NCI-H146 treated with DMSO at 0.1 percent for 48 hours (cell line): ENCODE data around the gene ZNF888.

Source experiments
- DNase-seq: peaks from one replicate; lab custom pipeline; 2025; ENCODE audit not compliant: unreplicated experiment; lab: John Stamatoyannopoulos, UW

ZNF888 gene

DNA sequence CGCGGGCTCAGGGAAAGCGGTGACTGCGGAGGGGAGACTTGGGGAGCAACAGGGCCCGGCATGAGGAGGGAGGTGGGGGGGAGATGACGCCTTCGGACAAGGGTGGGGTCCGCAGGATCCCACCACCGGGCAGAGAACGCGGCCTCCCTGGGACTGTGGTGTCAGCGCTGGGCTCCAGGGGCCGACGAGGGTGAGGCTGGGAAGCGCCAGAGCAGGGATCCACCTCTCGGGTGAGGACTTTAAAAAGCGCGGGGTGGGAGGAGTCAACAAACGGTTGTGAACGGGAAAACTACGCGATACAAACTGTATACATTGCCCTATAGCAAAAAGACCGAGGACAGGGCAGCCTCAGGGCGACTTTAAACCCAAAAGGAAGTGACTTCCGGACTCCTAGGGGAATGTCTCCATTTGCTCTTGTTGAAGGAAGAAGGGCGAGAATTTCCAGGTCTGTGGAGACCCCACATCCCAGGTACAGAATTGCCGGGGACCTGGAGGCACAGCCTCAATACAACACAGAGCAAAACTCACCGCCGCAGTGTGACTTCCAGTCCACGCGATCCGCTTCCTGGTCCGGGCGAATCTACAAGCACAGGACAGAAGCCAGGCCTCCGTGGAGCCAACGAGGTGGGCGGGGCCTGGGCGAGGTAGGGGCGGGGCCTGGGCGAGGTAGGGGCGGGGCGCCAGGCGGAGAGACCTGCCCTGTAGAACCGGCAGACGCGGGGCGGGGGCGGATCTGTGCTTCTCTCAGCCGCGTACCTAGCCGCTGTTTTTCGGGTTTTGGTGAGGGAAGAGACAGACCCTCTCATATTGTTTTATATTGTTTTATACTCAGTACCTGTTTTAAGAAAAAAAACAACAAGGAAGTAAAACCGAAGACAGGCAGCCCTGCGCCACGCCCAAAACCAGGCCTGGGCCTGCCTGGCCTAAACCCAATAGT, at the start of gene ZNF888:
ZNF888 (minus strand) TSS at position 588 of the 937 bp plus-strand sequence. CDS start 5,555 bp downstream, outside the sequence.
- peak; percentile 81 for DNase-seq

DNA sequence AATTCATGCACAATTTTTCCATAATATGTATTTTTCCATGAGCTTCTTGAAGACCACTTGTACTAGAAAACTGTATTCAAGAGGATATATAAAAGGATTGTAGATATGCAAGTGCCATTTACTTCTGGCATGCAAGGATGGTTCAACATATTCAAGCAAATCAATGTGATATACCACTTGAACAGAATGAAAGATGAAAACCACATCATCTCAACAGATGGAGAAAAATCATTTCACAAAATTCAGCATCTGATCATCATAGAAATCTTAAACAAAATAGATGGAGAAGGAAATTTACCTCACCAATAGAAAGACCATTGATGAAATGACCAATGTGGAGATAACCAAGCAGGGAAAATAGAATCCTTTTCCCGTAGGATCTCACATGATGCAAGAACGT, 44.5 kb upstream of the ZNF888 start:
- no peak for DNase-seq

DNA sequence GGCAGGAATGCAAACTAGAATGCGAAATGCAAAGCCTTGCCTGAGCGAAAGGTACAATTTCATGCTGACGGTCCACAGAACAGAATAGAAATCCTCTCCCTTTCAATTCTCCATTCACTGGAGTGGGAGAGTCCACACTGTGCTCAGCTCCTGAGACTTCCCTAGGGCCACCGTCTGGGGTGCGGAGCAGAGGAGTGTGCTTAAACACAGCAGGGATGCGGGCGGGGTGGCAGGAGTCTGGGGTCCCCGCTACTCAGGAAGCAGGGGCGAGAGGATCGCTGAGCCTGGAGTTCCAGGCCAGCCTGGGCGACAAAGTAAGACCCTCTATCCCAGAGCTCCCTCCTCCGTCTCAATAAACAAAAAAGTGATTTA, 40.0 kb upstream of the ZNF888 start:
- DNase-seq: no peak

DNA sequence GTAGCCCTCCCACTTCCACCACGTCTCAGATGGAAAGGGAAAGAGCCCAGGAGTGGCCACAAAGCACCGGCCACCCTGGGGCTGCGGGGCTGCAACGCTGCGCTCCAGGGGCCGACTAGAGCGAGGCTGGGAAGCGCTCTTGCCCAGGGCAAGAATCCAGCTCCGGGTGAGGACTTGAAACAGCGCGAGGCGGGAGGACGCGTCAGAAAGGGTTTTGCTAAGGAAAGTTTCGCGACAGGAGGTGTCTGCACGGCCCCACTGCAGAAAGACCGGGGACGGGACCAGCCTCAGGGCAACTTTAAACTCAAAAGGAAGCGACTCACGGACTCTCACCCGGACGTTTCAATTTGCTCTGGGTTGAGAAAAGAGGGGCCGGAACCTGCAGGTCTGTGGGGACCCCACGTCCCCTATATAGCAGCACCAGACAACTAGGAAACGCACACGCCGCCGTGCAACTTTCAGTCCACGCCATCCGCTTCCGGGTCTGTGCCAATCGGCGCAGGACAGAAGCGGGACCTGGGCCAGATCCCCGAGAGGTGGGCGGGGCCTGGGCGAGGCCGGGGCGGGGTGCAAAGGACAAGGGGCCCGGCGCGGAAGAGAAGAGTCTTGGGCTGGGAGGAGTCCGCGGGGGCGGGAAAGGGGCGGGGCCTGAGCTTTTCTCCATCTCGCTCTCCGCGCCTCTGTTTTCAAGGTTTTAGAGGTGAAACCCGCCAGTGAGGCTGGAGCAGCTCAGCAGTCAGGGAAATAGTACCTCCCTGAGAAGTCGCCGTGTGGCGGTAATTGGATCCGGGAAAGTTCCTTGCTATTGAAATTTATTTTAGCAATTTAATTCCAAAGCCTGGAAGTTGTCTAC, 39.4 kb upstream of the ZNF888 start, which contains the start of gene ZNF816:
ZNF816 (minus strand) TSS at position 488 of the 853 bp plus-strand sequence. CDS start 6,792 bp downstream, outside the sequence.
- DNase-seq: peak; percentile 95

DNA sequence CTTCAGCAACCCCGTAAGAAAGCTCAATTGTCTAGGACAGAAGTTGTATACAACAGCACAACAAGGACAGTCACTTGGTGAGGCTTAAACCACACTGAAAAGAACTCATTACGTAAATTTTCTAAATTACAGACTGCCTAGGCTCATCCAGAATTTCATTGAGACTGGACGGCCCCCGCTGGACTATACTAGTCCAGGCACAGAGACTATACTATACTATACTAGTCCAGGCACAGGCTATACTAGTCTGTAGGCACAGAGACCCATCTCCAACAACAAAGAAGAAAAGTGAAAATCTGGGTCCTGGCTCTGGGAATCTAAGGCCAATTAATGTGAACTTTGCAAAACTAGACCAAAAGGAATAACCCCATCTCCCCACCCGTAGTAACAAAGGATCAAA, 38.8 kb upstream of the ZNF888 start:
- no peak for DNase-seq

DNA sequence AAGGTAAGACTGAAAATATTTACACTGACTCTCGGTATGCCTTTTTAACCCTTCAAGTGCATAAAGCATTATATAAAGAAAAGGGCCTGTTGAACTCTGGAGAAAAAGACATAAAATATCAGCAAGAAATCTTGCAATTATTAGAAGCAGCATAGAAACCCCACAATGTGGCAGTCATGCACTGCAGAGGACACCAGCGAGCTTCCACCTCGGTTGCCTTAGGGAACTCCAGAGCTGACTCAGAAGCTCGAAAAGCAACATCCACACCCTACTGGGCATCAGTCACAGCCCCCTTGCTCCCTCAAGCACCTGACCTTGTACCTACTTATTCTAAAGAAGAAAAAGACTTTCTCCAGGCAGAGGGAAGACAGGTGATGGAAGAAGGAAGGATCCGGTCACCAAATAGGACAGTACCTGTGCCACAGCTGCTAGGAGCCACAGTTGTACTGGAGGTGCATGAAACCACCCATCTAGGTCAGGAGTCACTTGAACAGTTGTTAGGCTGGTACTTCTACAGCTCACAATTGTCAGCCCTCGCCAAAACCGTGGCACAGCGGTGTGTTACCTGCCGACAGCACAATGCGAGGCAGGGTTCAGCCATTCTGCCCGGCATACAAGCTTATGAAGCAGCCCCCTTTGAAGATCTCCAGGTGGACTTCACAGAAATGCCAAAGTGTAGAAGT, 36.5 kb upstream of the ZNF888 start:
- DNase-seq: no peak

DNA sequence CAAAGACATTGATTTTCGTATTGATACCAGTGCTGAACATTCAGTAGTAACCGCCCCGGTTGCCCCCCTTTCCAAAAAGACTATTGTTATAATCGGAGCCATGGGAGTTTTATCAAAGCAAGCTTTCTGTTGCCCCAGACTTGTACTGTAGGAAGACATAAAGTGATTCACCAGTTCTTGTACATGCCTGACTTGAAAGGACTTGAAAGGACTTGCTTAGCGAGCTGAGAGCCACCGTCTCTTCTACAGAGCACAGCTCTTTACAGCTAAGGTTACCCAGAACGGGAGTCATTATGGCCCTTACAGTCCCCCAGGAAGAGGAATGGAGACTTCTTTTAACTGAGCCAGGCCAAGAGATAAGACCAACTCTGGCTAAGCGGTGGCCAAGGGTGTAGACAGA, 34.4 kb upstream of the ZNF888 start:
- DNase-seq: no peak

DNA sequence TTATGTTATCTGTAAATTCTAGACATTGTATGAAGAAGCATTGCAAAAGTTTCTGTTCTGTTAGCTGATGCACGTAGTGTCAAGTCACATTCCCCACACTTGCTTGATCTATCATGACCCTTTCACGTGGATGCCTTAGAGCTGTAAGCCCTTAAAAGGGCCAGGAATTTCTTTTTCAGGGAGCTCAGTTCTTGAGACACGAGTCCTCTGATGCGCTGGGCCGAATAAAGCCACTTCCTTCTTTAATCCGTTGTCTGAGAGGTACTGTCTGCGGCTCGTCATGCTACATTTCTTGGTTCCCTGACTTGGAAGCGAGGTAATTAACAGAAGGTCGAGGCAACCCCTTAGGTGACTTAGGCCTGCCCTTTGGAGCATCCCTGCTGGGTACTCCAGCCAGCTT, 33.7 kb upstream of the ZNF888 start:
- DNase-seq: no peak

DNA sequence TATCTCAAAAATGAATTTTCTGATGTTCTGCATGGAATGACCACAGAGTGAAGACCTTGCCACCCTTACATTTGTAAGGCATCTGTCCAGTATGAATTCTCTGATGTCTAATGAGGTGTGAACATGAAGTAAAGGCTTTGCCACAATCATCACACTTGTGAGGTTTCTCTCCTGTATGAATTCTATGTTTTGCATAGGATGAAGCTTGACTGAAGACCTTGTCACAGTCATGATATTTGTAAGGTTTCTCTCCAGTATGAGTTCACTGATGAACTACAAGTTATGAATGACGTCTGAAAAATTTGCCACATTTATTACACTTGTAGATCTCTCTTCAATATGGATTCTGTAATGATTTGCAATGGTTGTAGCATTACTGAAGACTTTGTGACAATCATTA, 26.2 kb upstream of the ZNF888 start:
- no peak for DNase-seq

DNA sequence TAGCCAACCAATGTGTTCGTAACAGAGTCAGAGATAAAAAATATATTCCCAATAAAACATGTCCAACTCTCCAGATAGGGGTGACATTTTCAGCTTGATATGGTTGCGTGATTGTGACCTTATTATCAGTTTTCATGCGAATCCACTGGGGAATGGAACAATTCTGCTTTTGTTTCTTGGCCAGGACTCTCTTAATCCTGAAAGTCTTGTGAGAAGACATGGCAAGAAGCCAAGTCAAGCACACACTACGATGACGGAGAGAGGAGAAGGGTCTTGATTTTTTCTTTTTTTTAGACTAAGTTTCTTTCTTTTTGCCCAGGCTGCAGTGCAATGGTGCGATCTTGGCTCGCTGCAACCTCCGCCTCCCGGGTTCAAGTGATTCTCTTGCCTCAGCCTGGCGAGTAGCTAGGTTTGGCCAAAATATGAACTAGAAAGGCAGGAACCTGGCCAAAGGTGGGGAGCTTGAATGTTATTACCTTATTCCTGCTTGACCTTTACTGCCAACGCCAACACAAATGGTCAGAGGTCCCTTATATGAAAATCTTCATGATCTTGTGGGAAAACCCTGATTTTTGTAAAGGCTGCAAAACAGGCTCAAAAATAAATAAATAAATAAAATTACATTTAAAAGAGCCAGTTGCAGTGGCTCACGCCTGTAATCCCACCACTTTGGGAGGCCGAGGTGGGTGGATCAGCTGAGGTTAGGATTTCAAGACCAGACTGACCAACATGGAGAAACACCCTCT, 25.0 kb upstream of the ZNF888 start:
- DNase-seq: no peak

DNA sequence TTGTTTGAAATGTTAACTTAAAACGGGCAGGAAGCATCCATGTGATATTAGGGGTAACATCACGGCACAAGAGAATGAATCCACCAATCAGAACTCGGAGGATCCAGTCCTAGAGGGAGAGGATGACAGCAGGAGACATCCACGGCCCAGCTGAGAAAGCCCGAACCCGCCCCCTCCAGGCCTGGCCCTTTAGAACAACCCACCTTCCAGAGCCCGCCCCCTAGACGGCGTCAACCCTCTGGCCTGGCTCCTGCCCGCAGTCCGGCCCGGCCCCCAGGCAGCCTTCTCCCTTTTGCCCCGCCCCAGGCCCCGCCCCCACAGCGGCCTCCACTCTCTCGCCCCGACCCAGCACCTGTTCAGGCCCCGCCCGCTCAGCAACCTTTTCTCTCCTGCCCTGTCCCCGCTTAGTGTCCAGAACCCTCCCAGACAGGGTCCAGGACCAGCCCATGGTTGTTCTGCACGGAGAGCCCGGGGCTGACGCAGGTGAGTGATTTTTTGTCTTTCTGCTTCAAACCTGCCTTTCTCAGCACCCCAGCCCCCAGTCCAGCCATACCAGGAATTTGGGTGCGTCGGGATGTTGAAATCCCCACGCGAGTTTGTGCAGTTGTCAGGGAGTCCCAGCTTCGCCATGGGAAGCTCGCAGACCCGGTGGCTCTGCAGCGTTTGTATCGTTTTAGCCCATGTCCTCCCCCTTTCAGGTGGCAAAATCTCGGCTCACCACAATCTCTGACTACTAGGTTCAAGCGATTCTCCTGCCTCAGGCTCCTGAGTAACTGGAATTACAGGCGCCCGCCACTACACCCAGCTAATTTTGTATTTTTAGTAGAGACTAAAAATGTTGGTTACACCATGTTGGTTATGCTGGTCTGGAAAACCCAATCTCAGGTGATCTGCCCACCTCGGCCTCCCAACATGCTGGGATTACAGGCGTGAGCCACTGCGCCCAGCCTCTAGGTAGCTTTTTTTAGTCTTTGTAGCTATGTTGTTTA, 23.4 kb upstream of the ZNF888 start:
- DNase-seq: peak; percentile 70

DNA sequence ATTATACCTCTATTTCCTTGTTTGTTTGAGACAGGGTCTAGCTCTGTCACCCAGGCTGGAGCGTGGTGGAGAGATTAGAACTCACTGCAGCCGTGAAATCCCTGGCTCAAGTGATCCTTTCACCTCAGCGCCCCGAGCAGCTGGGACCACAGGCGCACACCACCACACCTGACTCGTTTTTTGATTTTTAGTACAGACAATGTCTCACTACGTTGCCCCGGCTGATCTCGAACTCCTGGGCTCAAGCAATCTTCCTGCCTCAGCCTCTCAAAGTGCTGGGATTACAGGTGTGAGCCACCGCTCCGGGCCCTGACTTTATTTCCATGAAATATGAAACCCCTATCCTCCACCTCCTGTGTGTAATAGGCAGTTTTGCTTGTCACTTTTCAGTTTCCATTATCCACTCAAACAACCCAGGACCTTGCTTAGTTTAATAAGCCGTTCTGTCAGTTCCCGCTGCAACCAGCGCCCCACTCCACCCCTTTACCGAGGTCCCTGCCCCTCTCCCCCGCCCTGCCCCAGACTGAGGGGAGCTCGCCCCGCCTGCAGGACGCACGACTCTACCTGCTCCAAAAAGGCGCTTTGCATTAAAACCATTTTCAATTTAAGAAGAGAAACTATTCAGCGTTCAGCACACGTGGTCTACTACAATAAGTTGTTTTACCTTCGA, 22.6 kb upstream of the ZNF888 start:
- DNase-seq: no peak

DNA sequence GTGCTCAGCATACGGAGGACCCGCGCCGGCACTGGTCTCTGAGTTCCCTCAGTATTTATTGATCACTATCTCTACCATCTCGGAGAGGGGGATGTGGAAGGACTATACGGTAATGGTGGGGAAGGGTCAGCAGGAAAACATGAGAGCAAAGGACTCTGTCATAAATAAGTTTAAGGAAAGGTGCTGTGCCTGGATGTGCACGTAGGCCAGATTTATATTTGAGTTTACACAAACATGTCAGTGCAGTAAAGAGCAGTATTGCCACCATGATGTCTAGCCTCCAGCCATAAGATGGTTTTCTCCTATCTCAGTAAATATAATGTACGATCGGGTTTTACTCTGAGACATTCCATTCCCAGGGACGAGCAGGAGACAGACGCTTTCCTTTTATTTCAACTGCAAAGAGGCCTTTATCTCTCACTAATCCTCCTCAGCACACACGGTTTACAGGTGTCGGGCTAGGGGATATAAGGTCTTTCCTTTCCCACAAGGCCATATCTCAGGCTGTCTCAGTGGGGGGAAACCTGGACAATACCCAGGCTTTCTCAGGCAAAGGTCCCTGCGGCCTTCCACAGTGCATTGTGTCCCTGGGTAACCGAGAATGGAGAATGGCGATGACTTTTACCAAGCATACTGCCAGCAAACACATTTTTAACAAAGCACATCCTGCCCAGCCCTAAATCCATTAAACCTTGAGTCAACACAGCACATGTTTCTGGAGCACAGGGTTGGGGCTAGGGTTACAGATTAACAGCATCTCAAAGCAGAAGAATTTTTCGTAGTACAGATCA, 21.7 kb upstream of the ZNF888 start:
- DNase-seq: peak; percentile 69

DNA sequence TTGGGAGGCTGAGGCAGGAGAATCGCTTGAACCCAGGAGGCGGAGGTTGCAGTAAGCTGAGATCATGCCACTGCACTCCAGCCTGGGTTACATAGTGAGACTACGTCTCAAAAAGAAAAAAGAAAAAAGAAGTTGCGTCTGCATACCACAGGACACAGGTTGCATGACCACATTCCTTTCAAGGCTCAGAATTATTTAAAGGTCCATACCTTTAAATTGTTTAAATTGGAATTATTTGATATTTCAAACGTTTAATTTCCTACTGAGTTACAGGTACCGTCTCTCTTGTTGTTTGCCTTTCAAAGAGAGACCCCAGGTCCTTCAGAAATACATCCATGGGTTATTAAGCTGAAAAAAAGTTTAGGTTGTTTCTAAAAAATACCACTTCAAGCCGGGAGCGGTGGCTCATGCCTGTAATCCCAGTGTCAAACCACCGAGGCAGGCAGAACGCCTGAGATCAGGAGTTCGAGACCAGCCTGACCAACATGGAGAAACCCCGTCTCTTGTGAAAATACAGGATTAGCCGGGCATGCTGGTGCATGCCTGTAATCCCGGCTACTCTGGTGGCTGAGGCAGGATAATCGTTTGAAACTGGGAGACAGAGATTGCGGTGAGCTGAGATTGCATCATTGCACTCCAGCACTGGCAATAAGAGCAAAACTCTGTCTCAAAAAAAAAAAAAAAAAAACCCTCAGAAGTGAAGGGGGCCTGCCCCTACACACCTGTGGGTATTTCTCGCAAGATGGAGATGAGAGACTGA, 20.8 kb upstream of the ZNF888 start:
- DNase-seq: no peak

DNA sequence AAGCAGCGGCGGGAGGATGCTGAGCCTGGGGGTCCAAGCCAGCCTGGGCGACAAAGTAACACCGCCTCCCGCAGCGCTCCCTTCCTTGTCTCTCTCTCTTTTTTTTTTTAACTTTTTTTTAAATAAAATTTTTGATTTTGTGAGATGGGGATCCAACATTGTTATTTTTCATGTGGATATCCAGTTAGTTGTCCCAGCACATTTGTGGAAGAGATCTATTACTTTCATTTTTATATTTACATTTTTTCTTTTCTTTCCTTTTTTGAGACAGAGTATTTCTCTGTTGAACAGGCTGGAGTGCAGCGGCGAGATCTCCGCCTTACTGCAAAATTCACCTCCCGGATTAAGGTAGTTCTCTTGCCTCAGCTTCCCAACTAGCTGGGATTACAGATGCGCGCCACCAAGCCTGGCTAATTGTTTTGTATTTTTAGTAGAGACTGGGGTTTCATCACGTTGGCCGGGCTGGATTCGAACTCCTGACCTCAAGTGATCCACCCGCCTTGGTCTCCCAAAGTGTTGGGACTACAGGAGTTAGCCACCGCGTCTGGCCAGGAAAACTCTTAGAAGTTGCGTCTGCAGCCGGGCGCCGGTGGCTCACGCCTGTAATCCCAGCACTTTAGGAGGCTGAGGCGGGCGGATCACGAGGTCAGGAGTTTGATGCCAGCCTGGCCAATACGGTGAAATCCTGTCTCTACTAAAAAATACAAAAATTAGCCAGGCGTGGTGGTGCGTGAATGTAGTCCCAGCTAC, 20.1 kb upstream of the ZNF888 start:
- DNase-seq: no peak

DNA sequence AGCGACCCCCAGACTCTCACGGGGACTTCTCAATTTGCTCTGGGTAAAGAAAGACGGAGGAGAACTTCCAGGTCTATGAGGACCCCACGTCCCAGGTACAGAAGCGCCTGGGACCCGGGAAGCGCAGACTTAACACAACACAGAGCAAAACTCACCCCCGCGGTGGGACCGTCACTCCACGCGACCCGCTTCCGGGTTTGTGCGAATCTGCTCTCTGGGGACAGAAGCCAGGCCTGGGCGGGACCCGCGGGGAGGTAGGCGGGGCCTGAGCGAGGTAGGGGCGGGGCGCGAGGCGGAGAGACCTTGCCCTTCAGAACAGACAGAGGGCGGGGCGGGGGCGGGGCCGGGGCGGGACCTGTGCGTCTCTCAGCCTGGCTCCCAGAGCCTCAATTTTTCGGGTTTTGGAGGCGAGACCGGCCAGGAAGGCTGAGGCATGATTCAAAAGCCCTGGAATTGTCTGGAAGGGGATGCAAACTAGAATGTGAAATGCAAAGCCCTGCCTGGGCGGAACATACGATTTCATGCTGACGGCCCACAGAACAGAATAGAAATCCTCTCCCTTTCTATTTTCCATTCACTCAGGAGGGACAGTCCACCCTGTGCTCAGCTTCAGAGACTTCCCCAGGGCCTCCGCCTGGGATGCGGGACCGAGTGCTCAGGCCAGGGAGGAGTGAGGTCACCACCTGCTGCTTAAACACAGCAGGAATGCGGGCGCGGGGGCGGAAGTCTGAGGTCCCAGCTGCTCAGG, 19.3 kb upstream of the ZNF888 start:
- DNase-seq: peak; percentile 77
